Astrocyte of the hippocampus (primary cell): ENCODE measurements around the gene ESF1.

Experiments used
- DNase-seq: peaks from one replicate; pipeline ENCODE4 v3.0.0; 2011; ENCODE audit warnings: low read depth, low spot score

Gene ESF1

DNA sequence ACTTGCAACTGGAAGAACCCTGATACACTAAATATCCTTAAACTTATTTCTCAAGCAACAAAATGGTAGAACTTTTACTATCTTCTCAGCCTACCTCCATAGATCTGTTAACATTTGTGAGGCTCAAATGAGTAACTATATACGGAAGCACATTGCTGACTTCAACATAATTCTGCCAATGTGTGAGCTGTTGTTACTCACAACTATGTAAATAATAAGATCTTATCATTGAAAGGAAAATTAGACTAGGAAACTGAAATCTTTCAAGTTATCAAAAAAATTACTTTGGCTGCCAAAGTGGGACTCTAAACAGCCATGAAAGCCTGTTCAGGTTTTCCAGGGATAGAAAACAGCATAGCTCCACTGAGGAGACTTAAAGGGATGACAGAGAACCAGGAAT lies 105.8 kb downstream of the ESF1 start:
- no peak for DNase-seq

- no peak for DNase-seq
Observed at GRCh38 chr20:13677241-13677640, 107.5 kb downstream of the ESF1 start.

DNA sequence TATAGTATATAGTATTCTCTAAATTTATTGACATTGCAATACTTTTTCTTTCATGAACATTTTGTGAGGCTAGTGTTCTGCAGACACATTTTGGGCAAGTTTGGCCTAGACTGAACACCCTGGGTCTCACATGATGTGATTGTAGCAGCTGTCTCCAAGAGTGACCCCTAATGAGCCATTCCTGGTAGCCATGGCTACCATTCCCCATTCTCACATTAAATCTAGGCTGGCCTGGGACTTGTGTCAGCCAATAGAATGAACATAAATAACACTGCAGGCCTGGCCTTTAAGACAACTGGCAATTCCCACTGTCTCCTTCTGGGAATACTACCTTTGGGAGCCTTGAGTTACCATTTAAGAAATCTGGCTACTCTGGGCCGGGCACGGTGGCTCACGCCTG lies 108.0 kb downstream of the ESF1 start:
- DNase-seq, result no peak

GRCh38 chr20:13672690-13673089 lies 112.0 kb downstream of the ESF1 start:
- DNase-seq, result no peak

GRCh38 chr20:13671916-13672378 lies 112.8 kb downstream of the ESF1 start:
- peak; percentile 80 for DNase-seq

- DNase-seq, result no peak
Observed at GRCh38 chr20:13671512-13671911, 113.2 kb downstream of the ESF1 start.

DNA sequence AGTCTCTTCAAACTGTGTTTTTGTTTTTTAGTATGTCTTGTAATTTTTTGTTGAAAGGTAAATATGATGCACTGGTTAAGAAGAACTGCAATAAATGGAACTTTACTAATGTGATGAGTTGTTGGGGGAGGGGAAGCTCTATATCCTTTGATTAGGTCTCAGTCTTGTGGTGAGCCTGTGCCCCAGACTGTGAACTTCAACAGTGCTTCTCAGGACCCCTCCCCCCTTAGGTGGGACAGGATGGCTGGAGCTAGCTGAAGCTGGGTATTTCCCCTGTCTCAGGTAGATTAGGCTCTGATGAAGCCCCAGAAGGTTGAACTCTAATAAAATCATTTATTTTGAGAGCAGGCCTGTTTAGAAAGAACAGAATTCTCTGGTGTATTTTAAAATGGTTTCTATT lies 114.6 kb downstream of the ESF1 start:
- DNase-seq, result no peak

DNA sequence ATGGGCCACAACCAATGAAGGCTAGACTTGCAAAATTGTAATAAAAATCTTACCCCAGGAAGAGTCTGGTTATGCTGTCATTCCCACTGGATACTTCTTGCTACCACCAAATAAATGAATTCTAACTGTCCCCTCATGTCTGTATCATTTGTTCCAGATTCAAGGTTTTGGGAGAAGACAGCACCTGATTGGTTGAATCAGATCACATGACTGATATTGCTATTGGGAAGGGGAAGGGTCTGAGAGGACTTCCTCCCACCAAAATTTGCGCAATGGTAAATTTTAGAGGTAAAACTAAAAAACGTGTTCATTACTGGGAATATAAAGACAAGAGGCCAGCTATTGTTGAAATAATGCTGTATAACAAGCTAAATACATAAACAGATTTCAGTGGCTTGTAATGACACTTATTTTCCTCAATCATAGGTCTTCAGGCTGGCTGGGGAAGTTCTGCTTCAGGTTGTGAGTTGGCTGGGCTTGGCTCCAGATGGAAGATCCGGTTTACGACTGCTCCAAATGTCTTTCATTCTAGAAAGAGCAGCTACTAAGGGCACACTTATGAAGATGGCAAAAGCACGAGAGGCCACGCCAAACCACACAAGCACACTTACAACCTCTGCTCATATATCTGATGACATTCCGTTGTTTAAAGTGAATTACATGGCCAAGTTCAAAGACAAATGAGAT lies 118.9 kb downstream of the ESF1 start:
- no peak for DNase-seq
